GM23338 (cell line): ENCODE measurements around the gene THBS1.

Experiments used
- CREB1 ChIP-seq: fragments of 250-450 bp; sonication (Bioruptor Pico); IDR thresholded peaks from 2 replicates; pipeline ENCODE4 v1.5.0; 2020; ENCODE audit warnings: low read depth, mild to moderate bottlenecking, moderate library complexity
- CTCF ChIP-seq, 2 experiments: fragments of 200-600 bp in 1 of 2; sonication (generic) in 1 of 2; conservative IDR thresholded peaks; 2 replicates each; pipeline versions ENCODE4 v1.5.1 to v1.6.1; 2016 to 2017; ENCODE audit warnings: antibody characterized with exemption in 2 of 2, low read depth in 2 of 2, mild to moderate bottlenecking in 2 of 2, moderate library complexity in 1 of 2
- EZH2 ChIP-seq: fragments of 200-600 bp; sonication (generic); IDR thresholded peaks from one replicate; pipeline ENCODE4 v1.8.0; 2017; ENCODE audit warnings: antibody characterized with exemption, mild to moderate bottlenecking, low read depth; ENCODE audit not compliant: unreplicated experiment
- EZH2phosphoT487 ChIP-seq: fragments of 200-600 bp; sonication (generic); IDR thresholded peaks from one replicate; pipeline ENCODE4 v1.8.1; 2018; ENCODE audit warnings: antibody characterized with exemption; ENCODE audit not compliant: unreplicated experiment
- JUNB ChIP-seq: IDR thresholded peaks from one replicate; pipeline ENCODE4 v1.6.1; 2016; ENCODE audit warnings: antibody characterized with exemption; ENCODE audit not compliant: unreplicated experiment
- POLR2AphosphoS5 ChIP-seq: IDR thresholded peaks from 2 replicates; pipeline ENCODE4 v1.6.1; 2016; ENCODE audit warnings: antibody characterized with exemption, low read depth
- REST ChIP-seq: IDR thresholded peaks from one replicate; pipeline ENCODE4 v1.6.1; 2018; ENCODE audit warnings: antibody characterized with exemption; ENCODE audit not compliant: unreplicated experiment
- ZNF114 ChIP-seq: fragments of 250-450 bp; sonication (Bioruptor Pico); IDR thresholded peaks from 2 replicates; pipeline ENCODE4 v1.5.0; 2020; ENCODE audit warnings: mild to moderate bottlenecking, moderate library complexity

- TF ChIP-seq REST (no peak), CTCF (conservative IDR thresholded peaks at IDR 0.05; ENCODE audit: low read depth in 2 of 2) (no peak), POLR2AphosphoS5 (no peak), CREB1 (CRISPR knock-in tag) (no peak), EZH2 (no peak), EZH2phosphoT487 (no peak), JUNB (no peak), ZNF114 (no peak)
These were observed 25.0 kb upstream of the THBS1 start for GRCh38 chr15:39555885-39556284.
